HTR-8/SVneo (cell line): ENCODE data around the gene CAMK2N1.

ENCODE experiments used
- DNase-seq: peaks from one replicate; pipeline ENCODE4 v3.0.0; 2011; ENCODE audit warnings: low spot score, mixed read lengths; ENCODE audit not compliant: insufficient read length
- FAIRE-seq: peaks from 2 replicates; lab custom pipeline; 2011; peaks lifted over from hg19 to GRCh38; lab: Jason Lieb, UNC

The CAMK2N1 gene

DNA sequence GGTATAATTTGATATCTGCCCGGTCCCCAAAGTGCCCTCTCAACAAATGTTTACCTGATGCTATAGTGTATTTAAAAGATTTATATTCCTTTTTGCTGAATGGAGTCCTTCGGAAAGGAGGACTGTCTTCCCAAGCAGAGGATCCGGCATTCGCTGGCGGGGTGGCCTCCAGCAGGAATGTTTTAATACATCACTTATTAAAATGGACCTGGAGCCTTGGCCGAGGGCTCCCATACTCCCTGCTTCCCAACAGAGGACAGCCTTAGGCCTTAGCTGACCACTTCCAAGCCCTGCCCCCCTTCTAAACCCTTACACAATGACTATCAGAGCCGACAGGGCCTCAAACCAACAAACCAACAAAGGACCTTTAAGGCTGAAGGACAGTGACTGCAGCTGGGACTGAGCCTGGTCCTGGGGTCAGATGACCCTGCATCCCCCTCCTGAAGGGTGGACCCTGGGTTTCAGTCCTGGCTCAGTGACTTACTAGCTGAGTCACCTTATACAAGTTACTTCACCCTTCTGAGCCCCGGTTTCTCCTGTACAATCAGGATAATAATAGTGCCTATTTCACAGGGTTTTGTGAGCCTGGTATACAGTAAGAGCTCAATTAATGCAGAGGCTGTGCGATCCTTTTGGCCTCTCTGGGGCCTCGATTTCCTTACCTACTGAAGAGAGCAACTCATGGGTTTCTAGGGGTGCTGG is 5.6 kb downstream of the CAMK2N1 start:
- no peak for FAIRE-seq
- DNase-seq = no peak

GRCh38 chr1:20479840-20480239 is 6.2 kb downstream of the CAMK2N1 start:
- DNase-seq = no peak
- FAIRE-seq = no peak

GRCh38 chr1:20478057-20478635 is 7.9 kb downstream of the CAMK2N1 start:
- DNase-seq = no peak
- FAIRE-seq = no peak

DNA sequence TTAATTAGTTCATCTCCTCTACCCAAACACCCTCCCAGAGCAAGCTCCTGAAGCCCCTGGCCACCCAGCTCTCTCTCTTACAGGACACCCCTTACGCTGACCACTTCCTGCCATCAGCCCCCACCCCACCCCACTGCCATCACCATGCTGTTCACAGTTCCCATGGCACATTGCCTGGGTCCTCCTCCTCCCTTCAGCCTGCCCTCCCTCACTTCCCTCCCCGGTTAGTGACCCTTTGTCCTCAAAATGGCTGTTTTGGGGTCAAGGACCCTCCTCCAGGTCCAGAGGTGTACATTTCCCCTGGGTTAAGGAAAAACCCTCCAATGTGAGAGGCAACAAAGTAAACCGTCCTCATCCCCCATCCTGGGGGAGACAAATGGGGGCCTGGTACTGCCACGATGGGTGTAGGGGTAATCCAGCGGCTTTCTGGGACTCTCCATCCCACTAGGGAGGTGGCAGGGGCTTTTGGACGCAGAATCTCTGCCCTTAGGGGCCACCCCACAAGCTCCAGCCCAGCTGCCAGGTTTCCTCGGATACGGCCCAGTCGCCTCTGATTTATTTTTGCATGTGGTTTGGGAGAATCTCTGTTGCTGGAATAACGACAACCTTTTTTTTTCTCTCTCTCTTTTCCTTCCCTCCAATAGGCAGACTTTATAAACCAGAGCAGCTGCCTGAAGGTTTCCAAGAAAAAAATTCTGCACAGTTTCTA is 8.5 kb downstream of the CAMK2N1 start:
- DNase-seq (no peak), FAIRE-seq (no peak)

- no peak for DNase-seq
- FAIRE-seq = no peak
Measured at GRCh38 chr1:20476265-20477038, 9.6 kb downstream of the CAMK2N1 start.

- FAIRE-seq (no peak), DNase-seq (no peak)
Measured at GRCh38 chr1:20474996-20475395, 11.0 kb downstream of the CAMK2N1 start.

GRCh38 chr1:20474333-20474975 is 11.6 kb downstream of the CAMK2N1 start:
- FAIRE-seq (no peak), DNase-seq (no peak)

- FAIRE-seq = no peak
- no peak for DNase-seq
Measured at GRCh38 chr1:20473894-20474293, 12.1 kb downstream of the CAMK2N1 start.

- FAIRE-seq (no peak), DNase-seq (no peak)
Measured at GRCh38 chr1:20472860-20473711, 12.9 kb downstream of the CAMK2N1 start.

DNA sequence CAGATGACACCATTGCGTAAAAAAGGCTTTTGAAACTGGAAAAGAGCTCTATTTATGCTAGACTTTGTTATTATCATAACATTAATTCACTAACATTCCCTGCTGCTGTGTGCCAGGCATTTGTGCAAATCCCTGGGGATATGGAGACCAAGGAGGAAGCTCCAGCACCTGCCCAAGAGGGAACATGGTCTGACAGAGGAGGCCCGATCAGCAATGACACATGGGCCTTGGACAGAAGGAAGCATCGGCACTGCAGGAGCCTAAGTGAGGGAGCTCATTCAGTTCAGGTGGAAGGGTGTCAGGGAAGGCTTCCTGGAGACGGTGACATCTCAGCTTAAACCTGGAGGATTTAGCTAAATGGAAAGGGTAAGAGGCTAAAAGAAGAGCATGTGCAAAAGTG is 13.9 kb downstream of the CAMK2N1 start:
- FAIRE-seq = no peak
- no peak for DNase-seq

GRCh38 chr1:20470194-20470593 is 15.8 kb downstream of the CAMK2N1 start:
- no peak for DNase-seq
- no peak for FAIRE-seq

- DNase-seq (no peak), FAIRE-seq (no peak)
Measured at GRCh38 chr1:20469406-20470076, 16.5 kb downstream of the CAMK2N1 start.

DNA sequence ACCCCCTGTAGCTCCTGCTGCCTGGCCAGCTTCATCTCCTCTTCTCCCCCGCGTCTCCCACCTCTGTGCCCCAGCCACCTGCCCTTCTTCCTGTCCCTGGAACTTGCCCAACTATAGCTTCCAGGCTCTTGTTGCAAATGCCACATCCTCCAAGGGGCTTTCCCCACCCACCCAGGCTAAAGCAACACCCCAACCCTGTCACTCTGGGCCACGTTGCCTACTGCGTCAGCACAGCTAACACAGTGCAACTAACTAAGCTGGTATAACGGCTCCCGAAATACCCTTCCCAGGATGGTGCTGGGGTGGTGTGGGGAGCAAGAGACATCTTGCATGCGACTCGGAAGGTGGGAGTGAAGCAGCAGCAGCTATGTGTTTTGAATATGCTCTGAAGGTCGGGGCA is 19.7 kb downstream of the CAMK2N1 start:
- no peak for DNase-seq
- FAIRE-seq = no peak

DNA sequence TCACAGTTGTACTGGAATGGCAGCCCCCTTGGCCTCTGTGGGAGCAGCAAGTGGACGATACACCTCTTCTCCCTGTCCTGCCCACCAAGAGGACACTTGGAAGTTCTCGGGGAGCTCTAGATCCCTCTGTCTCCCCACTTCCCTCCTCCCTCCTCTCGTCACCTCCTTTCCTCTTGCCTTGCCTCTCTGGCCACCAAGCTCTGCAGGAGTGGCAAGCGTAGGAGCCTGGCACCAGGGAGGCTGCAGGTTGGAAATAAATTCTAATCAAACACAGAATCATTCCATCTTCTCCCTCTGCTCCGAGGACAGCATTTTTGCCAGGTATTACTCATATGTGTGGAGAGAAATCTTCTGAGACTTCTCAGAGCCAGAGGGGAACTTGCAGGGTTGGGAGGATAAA is 20.8 kb downstream of the CAMK2N1 start:
- FAIRE-seq (no peak), DNase-seq (no peak)

DNA sequence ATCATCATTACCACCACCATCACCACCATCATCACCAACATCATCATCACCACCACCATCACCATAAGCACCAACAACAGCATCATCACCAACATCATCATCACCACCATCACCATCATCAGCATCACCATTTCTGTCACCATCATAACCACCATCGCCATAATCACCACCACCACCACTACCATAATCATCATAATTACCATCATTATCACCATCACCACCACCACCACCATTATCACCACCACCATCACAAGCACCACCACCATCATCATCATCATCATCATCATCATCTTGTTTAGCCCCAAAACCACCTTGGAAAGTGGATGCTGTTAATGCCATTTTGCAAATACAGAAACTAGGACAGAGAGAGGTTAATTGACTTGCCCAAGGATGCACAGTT is 22.5 kb downstream of the CAMK2N1 start:
- FAIRE-seq = peak; percentile 77
- no peak for DNase-seq

DNA sequence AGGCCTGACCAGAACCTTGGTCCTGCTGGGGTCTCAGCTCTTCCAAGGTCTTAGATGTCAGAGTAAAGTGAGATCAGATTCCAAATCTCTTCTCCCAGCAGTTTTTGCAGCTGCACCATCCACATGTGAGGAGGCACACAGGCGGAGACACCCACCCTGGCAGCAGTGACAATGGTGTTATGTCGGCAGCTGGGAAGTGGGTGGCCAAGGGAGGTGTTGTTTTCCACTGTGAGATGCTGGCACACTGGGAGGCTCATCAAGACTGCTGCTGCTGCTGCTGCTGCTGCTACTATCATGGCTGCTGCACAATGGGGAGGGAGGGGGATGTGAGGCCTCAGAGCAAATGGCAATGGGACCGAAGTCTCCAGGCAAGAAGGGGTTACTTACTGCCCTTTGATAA is 23.6 kb downstream of the CAMK2N1 start:
- DNase-seq (no peak), FAIRE-seq (no peak)

- DNase-seq (no peak), FAIRE-seq (no peak)
Measured at GRCh38 chr1:20458717-20459116, 27.3 kb downstream of the CAMK2N1 start.

- no peak for FAIRE-seq
- DNase-seq = no peak
Measured at GRCh38 chr1:20454004-20454403, 32.0 kb downstream of the CAMK2N1 start.

DNA sequence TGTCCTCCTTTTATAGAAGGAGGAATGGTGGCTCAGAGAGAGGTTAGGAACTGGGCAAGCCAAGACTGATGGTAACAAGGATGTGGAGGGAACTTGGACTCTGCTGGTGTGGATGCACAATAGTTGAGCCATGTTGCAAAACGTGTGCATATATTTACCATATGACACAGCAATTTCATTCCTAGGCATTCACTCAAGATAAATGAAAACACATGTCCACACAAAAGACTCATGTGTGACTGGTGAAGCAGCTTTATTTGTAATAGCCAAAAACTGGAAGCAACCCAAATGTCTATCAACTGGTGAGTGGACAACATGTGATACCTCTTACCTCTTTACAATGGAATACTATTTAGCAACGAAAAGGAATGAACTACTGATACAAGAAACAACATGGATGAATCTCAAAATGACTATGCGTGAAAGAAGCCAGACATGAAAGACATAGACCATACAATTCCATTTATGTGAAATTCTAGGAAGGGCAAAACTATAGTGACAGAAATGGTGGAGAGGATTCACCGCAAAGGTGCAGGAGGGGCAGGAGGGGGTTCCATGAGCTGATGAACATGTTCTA is 36.2 kb downstream of the CAMK2N1 start:
- DNase-seq (no peak), FAIRE-seq (no peak)
